GM21526 (cell line): ENCODE measurements around the gene SMAD7.

Source experiments
- ATAC-seq: cut with Tn5 transposase; IDR thresholded peaks from one replicate; pipeline ENCODE4 v1.9.1; 2021; ENCODE audit warnings: moderate library complexity; ENCODE audit not compliant: unreplicated experiment, low FRiP score

Gene SMAD7

GRCh38 chr18:48899558-48900174 is 51.1 kb downstream of the SMAD7 start:
- ATAC-seq, result no peak

GRCh38 chr18:48898521-48898920 is 52.2 kb downstream of the SMAD7 start:
- no peak for ATAC-seq

- ATAC-seq, result no peak
These were observed 53.2 kb downstream of the SMAD7 start for GRCh38 chr18:48897531-48897930.

GRCh38 chr18:48896875-48897511 is 53.8 kb downstream of the SMAD7 start:
- no peak for ATAC-seq

- ATAC-seq, result no peak
These were observed 54.4 kb downstream of the SMAD7 start for GRCh38 chr18:48896326-48896874.

GRCh38 chr18:48894799-48895346 is 55.9 kb downstream of the SMAD7 start:
- no peak for ATAC-seq

- ATAC-seq, result no peak
These were observed 56.9 kb downstream of the SMAD7 start for GRCh38 chr18:48893608-48894600.

GRCh38 chr18:48893061-48893607 is 57.6 kb downstream of the SMAD7 start:
- ATAC-seq, result no peak

- ATAC-seq, result no peak
These were observed 58.5 kb downstream of the SMAD7 start for GRCh38 chr18:48892146-48892855.

- no peak for ATAC-seq
These were observed 59.0 kb downstream of the SMAD7 start for GRCh38 chr18:48891721-48892120.

- no peak for ATAC-seq
These were observed 60.6 kb downstream of the SMAD7 start for GRCh38 chr18:48889981-48890762.

- ATAC-seq, result no peak
These were observed 61.4 kb downstream of the SMAD7 start for GRCh38 chr18:48889115-48889941.

- ATAC-seq, result no peak
These were observed 62.0 kb downstream of the SMAD7 start for GRCh38 chr18:48888773-48889080.

GRCh38 chr18:48887905-48888772 is 62.6 kb downstream of the SMAD7 start:
- ATAC-seq, result no peak

GRCh38 chr18:48887294-48887904 is 63.4 kb downstream of the SMAD7 start:
- ATAC-seq, result no peak

- ATAC-seq, result no peak
These were observed 64.1 kb downstream of the SMAD7 start for GRCh38 chr18:48886520-48887293.
